Neural cell (in vitro differentiated cells): Measurements from ENCODE around the gene RABEPK. TPM values are rescaled to one million over a fixed set of nuclear protein-coding genes. Genes with fewer than 3 reads are reported as not detected.

Experiments
- H2AFZ ChIP-seq: fragments of 200-600, 300-800 bp; sonication (generic), shearing (Covaris generic); 2 replicates; pipeline ENCODE4 v1.6.0; 2014; ENCODE audit warnings: low read depth, mild to moderate bottlenecking, antibody characterized with exemption, low read length, moderate library complexity
- H3F3A ChIP-seq: fragments of 200-600 bp; shearing (Covaris generic); 2 replicates; pipeline ENCODE4 v1.6.1; 2016; ENCODE audit warnings: mild to moderate bottlenecking, moderate library complexity, mixed read lengths, antibody characterized with exemption, low read length; ENCODE audit not compliant: insufficient read depth, poor library complexity, severe bottlenecking
- H3K27ac ChIP-seq: fragments of 200-600, 300-800 bp; sonication (generic), shearing (Covaris generic); 2 replicates; pipeline ENCODE4 v1.5.1; 2014; ENCODE audit warnings: mild to moderate bottlenecking, low read length, moderate library complexity
- H3K27me3 ChIP-seq: fragments of 300-800, 200-600 bp; sonication (generic), shearing (Covaris generic); 2 replicates; pipeline ENCODE4 v1.6.0; 2014; ENCODE audit warnings: mild to moderate bottlenecking, low read depth, low read length, moderate library complexity; ENCODE audit not compliant: insufficient read depth
- H3K36me3 ChIP-seq: fragments of 300-800, 200-600 bp; sonication (generic), shearing (Covaris generic); 2 replicates; pipeline ENCODE4 v1.5.1; 2014; ENCODE audit warnings: mild to moderate bottlenecking, antibody characterized with exemption, low read length, moderate library complexity; ENCODE audit not compliant: insufficient read depth
- H3K4me2 ChIP-seq: fragments of 300-800, 200-600 bp; sonication (generic), shearing (Covaris generic); 2 replicates; pipeline ENCODE4 v1.6.0; 2014; ENCODE audit warnings: mild to moderate bottlenecking, low read length
- H3K4me3 ChIP-seq: fragments of 300-800, 200-600 bp; sonication (generic), shearing (Covaris generic); 2 replicates; pipeline ENCODE4 v1.5.1; 2014; ENCODE audit warnings: mild to moderate bottlenecking, low read length, moderate library complexity
- H3K79me2 ChIP-seq: fragments of 200-600 bp; shearing (Covaris generic); replicated peaks from 2 replicates; pipeline ENCODE4 v1.6.0; 2014; ENCODE audit warnings: mild to moderate bottlenecking, low read length, moderate library complexity; ENCODE audit not compliant: insufficient read depth
- H3K9ac ChIP-seq: fragments of 300-800, 200-600 bp; sonication (generic), shearing (Covaris generic); 2 replicates; pipeline ENCODE4 v1.6.1; 2016; ENCODE audit warnings: mild to moderate bottlenecking, low read length, mixed read lengths
- H3K9me2 ChIP-seq: fragments of 200-600 bp; shearing (Covaris generic); 2 replicates; pipeline ENCODE4 v1.6.1; 2016; ENCODE audit warnings: mild to moderate bottlenecking, low read length, mixed read lengths; ENCODE audit not compliant: insufficient read depth
- H3K9me3 ChIP-seq: fragments of 200-600, 300-800 bp; sonication (generic), shearing (Covaris generic); 2 replicates; pipeline ENCODE4 v1.6.1; 2016; ENCODE audit warnings: mild to moderate bottlenecking, mixed run types, low read length, moderate library complexity, mixed read lengths
- H4K20me1 ChIP-seq: fragments of 200-600 bp; shearing (Covaris generic); 2 replicates; pipeline ENCODE4 v1.6.1; 2016; ENCODE audit warnings: mild to moderate bottlenecking, mixed run types; ENCODE audit not compliant: insufficient read depth
- CTCF ChIP-seq: fragments of 450-650 bp; IDR thresholded peaks from 2 replicates; pipeline ENCODE4 v1.5.1; 2014; ENCODE audit warnings: antibody characterized with exemption, mild to moderate bottlenecking, moderate library complexity; ENCODE audit not compliant: poor library complexity, severe bottlenecking
- EP300 ChIP-seq: fragments of 450-650 bp; conservative IDR thresholded peaks from 2 replicates; pipeline ENCODE4 v1.6.1; 2014; ENCODE audit warnings: antibody characterized with exemption, mild to moderate bottlenecking, moderate library complexity; ENCODE audit not compliant: poor library complexity, severe bottlenecking
- EZH2 ChIP-seq: fragments of 200-600, 300-800 bp; shearing (Covaris generic), sonication (generic); IDR thresholded peaks from 2 replicates; pipeline ENCODE4 v1.6.1; 2014; ENCODE audit warnings: antibody characterized with exemption, low read length, borderline replicate concordance, mild to moderate bottlenecking; ENCODE audit not compliant: insufficient read depth, poor library complexity, severe bottlenecking
- MXI1 ChIP-seq: fragments of 450-650 bp; conservative IDR thresholded peaks from 2 replicates; pipeline ENCODE4 v1.6.1; 2014; ENCODE audit warnings: antibody characterized with exemption, mild to moderate bottlenecking; ENCODE audit not compliant: poor library complexity, severe bottlenecking
- POLR2AphosphoS5 ChIP-seq: IDR thresholded peaks from 2 replicates; pipeline ENCODE4 v1.6.1; 2012
- RAD21 ChIP-seq: fragments of 450-650 bp; conservative IDR thresholded peaks from 2 replicates; pipeline ENCODE4 v1.6.1; 2014; ENCODE audit warnings: antibody characterized with exemption, mild to moderate bottlenecking, moderate library complexity
- REST ChIP-seq: IDR thresholded peaks from 2 replicates; pipeline ENCODE4 v1.6.1; 2012; ENCODE audit warnings: borderline replicate concordance
- SMC3 ChIP-seq: fragments of 450-650 bp; conservative IDR thresholded peaks from 2 replicates; pipeline ENCODE4 v1.6.1; 2014; ENCODE audit warnings: antibody characterized with exemption, mild to moderate bottlenecking, moderate library complexity; ENCODE audit not compliant: poor library complexity
- TAF1 ChIP-seq: IDR thresholded peaks from 2 replicates; pipeline ENCODE4 v1.6.1; 2012; ENCODE audit warnings: low read depth
- polyA plus RNA-seq: library from polyadenylated mRNA; depleted of rRNA; stranded (reverse); fragments of >200 nt; gene quantifications from 2 replicates; pipeline ENCODE4 v1.2.3, GENCODE V29; 2014

The RABEPK gene
- polyA plus RNA-seq, 1 donor from 2014 or later, result 58.2 TPM

- Histone ChIP-seq H3K9me3 (no peaks in the 10 kb centered on the region), H3K36me3 (no peaks in the 10 kb centered on the region), H4K20me1 (no peaks in the 10 kb centered on the region), H3K4me2 (no peak overlapping the region), H3K9ac (no peak overlapping the region), H3K9me2 (no peaks in the 10 kb centered on the region), H2AFZ (no peak overlapping the region), H3K27ac (no peak overlapping the region), H3F3A (no peaks in the 10 kb centered on the region), H3K79me2 (peaks cover 28% of the 10 kb centered on the region), H3K27me3 (no peaks in the 10 kb centered on the region), H3K4me3 (no peak overlapping the region)
- TF ChIP-seq EP300, result no peak
- no peak for TF ChIP-seq REST
- TF ChIP-seq POLR2AphosphoS5, result no peak
- TF ChIP-seq TAF1, result no peak
- TF ChIP-seq CTCF, result no peak
- TF ChIP-seq SMC3, result no peak
- TF ChIP-seq EZH2, result no peak
- TF ChIP-seq RAD21, result no peak
- TF ChIP-seq MXI1, result no peak
These were observed 28.1 kb upstream of the RABEPK start for GRCh38 chr9:125172031-125172755.

GRCh38 chr9:125176636-125177035 lies 23.7 kb upstream of the RABEPK start:
- no peak overlapping the region for H3K4me3 ChIP-seq
- no peak overlapping the region for H3K9ac ChIP-seq
- H3K9me3 ChIP-seq, result no peaks in the 10 kb centered on the region
- no peak for TF ChIP-seq SMC3
- TF ChIP-seq MXI1, result no peak
- no peak for TF ChIP-seq TAF1
- no peak for TF ChIP-seq POLR2AphosphoS5
- no peak for TF ChIP-seq CTCF
- no peak for TF ChIP-seq REST
- no peak for TF ChIP-seq EZH2
- no peak for TF ChIP-seq RAD21
- no peak for TF ChIP-seq EP300
- H3K79me2 ChIP-seq, result peaks cover 55% of the 10 kb centered on the region
- no peaks in the 10 kb centered on the region for H3K9me2 ChIP-seq
- H3F3A ChIP-seq, result no peaks in the 10 kb centered on the region
- H3K36me3 ChIP-seq, result no peaks in the 10 kb centered on the region
- no peak overlapping the region for H2AFZ ChIP-seq
- no peak overlapping the region for H3K4me2 ChIP-seq
- H3K27ac ChIP-seq, result no peak overlapping the region
- H3K27me3 ChIP-seq, result no peaks in the 10 kb centered on the region
- H4K20me1 ChIP-seq, result no peaks in the 10 kb centered on the region
